ENCODE data around the gene NCOA7.

GRCh38 chr6:125945378-125946141 is 154.8 kb downstream of the NCOA7 start:
- TF ChIP-seq CTCF (IDR thresholded peaks at IDR 0.05; ENCODE audit: insufficient read depth, low read length, poor library complexity, severe bottlenecking) (no peak), EZH2phosphoT487 (conservative IDR thresholded peaks at IDR 0.05; ENCODE audit: low read length) (no peak)

All from SU-DHL-6 (cell line).